ENCODE results near the gene LRIG1. TPM values are rescaled to one million over a fixed set of nuclear protein-coding genes. Genes with fewer than 3 reads are reported as not detected.

The LRIG1 gene
- total and polyA plus RNA-seq, 7 donors, result 4.2 to 226 (median 150) TPM

DNA sequence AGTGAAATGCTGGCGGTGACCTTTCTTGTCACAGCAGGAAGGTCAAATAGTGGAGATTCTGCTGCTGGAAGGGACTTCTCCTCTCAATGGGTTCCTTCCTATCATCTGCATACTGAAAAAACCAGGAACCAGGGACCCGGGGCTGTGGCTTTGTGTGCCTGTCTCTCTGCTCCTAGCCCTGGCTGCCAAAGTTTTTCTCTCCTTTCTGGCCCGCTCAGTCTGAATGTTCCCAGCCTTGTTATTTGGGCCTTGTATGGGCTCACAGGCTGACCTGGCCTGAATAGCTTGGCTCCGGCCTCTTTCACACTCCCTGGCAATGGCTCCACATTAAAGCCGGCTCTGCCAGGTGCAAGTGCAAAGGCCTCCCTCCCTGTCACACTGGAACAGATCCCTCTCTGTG lies 94.7 kb downstream of the LRIG1 start:
- peak; percentile 86 for DNase-seq
- TF ChIP-seq, protein P1, sequence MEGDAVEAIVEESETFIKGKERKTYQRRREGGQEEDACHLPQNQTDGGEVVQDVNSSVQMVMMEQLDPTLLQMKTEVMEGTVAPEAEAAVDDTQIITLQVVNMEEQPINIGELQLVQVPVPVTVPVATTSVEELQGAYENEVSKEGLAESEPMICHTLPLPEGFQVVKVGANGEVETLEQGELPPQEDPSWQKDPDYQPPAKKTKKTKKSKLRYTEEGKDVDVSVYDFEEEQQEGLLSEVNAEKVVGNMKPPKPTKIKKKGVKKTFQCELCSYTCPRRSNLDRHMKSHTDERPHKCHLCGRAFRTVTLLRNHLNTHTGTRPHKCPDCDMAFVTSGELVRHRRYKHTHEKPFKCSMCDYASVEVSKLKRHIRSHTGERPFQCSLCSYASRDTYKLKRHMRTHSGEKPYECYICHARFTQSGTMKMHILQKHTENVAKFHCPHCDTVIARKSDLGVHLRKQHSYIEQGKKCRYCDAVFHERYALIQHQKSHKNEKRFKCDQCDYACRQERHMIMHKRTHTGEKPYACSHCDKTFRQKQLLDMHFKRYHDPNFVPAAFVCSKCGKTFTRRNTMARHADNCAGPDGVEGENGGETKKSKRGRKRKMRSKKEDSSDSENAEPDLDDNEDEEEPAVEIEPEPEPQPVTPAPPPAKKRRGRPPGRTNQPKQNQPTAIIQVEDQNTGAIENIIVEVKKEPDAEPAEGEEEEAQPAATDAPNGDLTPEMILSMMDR (IDR thresholded peaks at IDR 0.05), result no peak
- TF ChIP-seq POLR2AphosphoS5 (IDR thresholded peaks at IDR 0.05), result peak in 3 of 4 donors; percentile 12 to 38 (median 16)
- no peak overlapping the region for H3K4me3 ChIP-seq
- no peaks in the 10 kb centered on the region for H3K9me3 ChIP-seq
- peaks cover 10 to 69% (median 28%) of the 10 kb centered on the region in 4 donors for H3K36me3 ChIP-seq
- no peaks in the 10 kb centered on the region for H3K27me3 ChIP-seq
- WGBS, 2 donors, result 85 to 94% methylated on average over 5 of the region's 5 CpGs
- intact Hi-C loops (cut with DNase I), result loop anchor here (2.0 to 10.0 kb wide), 4 partner anchors 95 to 411 kb away; partner anchors contain the start of gene LRIG1
- H3K27ac ChIP-seq, result peak overlapping the region; percentile 73 to 95 (median 86)
- H3K4me1 ChIP-seq, result peaks cover 0 to 100% (median 99%) of the 10 kb centered on the region in 4 donors

DNA sequence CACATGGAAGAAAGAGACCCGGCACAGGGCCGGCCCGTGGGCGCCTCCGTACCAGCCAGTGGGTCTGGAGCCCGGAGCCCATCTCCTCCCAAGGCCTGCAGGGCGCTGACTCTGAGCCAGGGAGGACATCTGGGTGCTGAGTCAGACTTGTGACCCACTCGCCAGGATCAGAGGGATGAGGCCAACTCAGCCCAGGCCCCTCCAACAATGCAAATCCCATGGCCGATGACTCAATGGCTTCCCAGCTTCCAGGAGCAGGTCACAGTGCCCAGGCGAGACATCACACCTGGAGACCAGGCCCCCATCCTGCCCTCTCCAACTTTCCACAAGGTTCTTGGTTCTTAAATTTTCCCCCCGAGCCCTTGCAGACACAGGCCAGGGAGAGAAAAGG lies 95.1 kb downstream of the LRIG1 start:
- intact Hi-C loops (cut with DNase I), result loop anchor here (2.0 to 10.0 kb wide), 4 partner anchors 95 to 412 kb away; partner anchors contain the start of gene LRIG1
- Histone ChIP-seq H3K36me3 (peaks cover 10 to 64% (median 26%) of the 10 kb centered on the region in 4 donors), H3K4me3 (no peak overlapping the region), H3K27me3 (no peaks in the 10 kb centered on the region), H3K4me1 (peaks cover 0 to 100% (median 99%) of the 10 kb centered on the region in 4 donors), H3K27ac (peak overlapping the region; percentile 73 to 95 (median 86)), H3K9me3 (no peaks in the 10 kb centered on the region)
- WGBS, 2 donors, result 90 to 92% methylated on average over 11 of the region's 11 CpGs
- peak in 2 of 4 donors; percentile 5 to 51 for TF ChIP-seq POLR2AphosphoS5 (IDR thresholded peaks at IDR 0.05)
- TF ChIP-seq, protein P1 (IDR thresholded peaks at IDR 0.05), result no peak
- peak; percentile 89 for DNase-seq

DNA sequence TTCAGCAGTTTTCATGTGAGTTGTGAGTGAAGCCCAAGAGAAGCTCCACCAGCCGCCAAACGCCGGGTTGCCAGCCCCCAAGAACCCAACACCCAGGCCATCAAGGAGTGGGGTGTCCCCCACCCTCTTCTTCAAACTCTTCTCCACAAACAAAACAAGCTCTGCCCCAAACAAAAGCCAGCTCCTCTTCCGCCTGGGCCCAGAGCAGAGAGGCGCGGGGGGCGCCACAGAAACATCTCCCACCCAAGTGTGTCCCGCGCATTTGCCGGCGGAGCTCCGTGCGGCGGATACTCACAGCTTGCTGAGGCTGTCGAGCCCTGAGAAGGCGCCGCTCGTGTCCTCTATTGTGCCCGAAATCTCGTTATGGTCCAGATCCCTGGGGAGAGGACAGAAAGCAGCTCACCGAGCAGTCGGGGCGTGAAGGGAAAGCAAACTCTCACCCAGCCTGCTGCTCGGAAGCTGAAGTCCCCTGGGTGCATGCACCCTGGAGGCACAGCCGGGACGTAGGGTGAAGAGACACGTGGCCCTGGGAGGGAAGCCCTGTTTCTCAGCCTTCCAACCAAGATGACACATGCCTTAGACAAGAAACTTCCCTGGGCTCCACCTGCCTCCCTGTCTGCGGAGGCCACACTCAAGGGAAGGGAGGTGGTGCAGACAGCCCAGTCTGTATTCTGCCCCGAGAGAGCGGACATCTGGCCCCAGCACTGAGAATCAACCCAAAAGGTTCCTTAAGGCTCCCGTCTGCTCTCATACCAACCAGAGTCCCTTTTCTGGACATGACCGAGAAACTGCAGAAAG lies 95.7 kb downstream of the LRIG1 start:
- peak overlapping the region in 1 of 4 donors; percentile 2 for H3K4me3 ChIP-seq
- H3K27ac ChIP-seq, result peak overlapping the region; percentile 73 to 95 (median 86)
- no peaks in the 10 kb centered on the region for H3K27me3 ChIP-seq
- peaks cover 0 to 100% (median 99%) of the 10 kb centered on the region in 4 donors for H3K4me1 ChIP-seq
- intact Hi-C loops (cut with DNase I), result loop anchor here (5.0 to 10.0 kb wide), 3 partner anchors 150 to 412 kb away; no protein-coding TSS in a partner anchor
- 95 to 96% methylated on average over 32 of the region's 32 CpGs for WGBS, 2 donors
- no peaks in the 10 kb centered on the region for H3K9me3 ChIP-seq
- H3K36me3 ChIP-seq, result peaks cover 6 to 62% (median 23%) of the 10 kb centered on the region in 4 donors
- TF ChIP-seq EP300 (IDR thresholded peaks at IDR 0.05) (no peak), POLR2AphosphoS5 (IDR thresholded peaks at IDR 0.05) (peak in 1 of 4 donors; percentile 9)
- peak; percentile 66 for DNase-seq

DNA sequence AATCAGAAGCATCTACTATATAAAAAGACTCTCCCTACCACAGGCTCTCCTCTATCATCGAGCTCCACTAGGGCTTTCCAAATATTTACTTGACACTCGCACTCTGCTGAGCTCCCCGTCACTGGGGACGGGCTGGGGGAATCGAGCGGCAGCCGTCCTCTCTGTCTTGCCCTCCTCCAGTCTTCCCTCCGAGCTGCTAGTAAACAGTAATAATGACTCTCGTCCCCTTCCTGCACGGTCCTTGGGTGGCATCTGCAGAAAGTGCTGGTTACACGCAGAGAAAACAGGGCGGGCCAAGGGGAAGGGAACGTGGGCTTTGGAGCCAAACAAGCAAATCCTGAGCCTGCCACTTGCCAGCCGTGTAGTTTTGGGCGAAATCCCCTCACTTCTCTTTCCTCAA lies 96.6 kb downstream of the LRIG1 start:
- no peak for TF ChIP-seq POLR2A (IDR thresholded peaks at IDR 0.05)
- no peak for TF ChIP-seq POLR2AphosphoS5 (IDR thresholded peaks at IDR 0.05)
- TF ChIP-seq, protein P1 (IDR thresholded peaks at IDR 0.05), result no peak
- intact Hi-C loops (cut with DNase I), result loop anchor here (10.0 kb wide), 1 partner anchor 151 kb away; no protein-coding TSS in a partner anchor
- H3K9me3 ChIP-seq, result no peaks in the 10 kb centered on the region
- 74 to 75% methylated on average over 15 of the region's 15 CpGs for WGBS, 2 donors
- DNase-seq, result peak; percentile 49
- peaks cover 0 to 60% (median 15%) of the 10 kb centered on the region in 4 donors for H3K36me3 ChIP-seq
- peaks cover 0 to 98% (median 95%) of the 10 kb centered on the region in 4 donors for H3K4me1 ChIP-seq
- H3K4me3 ChIP-seq, result no peak overlapping the region
- no peaks in the 10 kb centered on the region for H3K27me3 ChIP-seq
- peak overlapping the region; percentile 73 to 95 (median 86) for H3K27ac ChIP-seq

DNA sequence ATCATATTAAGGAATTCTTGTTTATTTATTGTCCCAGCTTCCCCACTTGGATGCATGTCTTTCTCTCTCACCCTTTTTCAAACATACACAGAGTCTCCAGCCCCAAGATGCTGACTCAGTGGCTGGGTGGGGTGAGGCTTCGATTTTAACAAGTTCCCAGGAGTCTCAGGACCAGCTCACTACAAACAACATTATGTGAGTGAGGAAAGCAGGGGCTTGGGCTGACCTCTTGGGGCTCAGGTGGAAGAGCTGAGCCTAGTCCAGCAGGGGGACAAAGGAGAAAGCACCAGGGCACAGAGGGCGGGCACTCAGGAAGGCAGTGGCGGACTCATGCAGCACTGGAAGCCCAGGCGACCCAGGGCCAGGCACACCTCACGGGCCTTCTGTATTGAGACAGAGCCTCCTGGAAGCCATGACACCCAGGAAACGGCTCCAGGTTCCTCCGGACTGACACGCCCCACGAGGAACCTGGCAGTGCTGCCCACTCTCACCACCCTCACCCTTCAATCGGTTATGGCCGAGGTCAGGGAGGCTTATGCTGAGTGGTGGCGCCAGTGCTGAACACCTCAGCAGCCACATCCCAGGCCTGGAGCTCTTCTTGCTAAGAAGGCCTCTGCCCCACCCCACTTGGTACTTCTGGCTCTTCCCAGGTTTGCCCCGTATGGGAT lies 97.4 kb downstream of the LRIG1 start:
- H3K27ac ChIP-seq, result peak overlapping the region; percentile 73 to 95 (median 86)
- no peaks in the 10 kb centered on the region for H3K27me3 ChIP-seq
- peak; percentile 66 for DNase-seq
- peaks cover 0 to 66% (median 19%) of the 10 kb centered on the region in 4 donors for H3K36me3 ChIP-seq
- no peak overlapping the region for H3K4me3 ChIP-seq
- TF ChIP-seq, protein P1 (IDR thresholded peaks at IDR 0.05), result no peak
- TF ChIP-seq POLR2AphosphoS5 (IDR thresholded peaks at IDR 0.05) (no peak), EP300 (IDR thresholded peaks at IDR 0.05) (no peak), POLR2A (IDR thresholded peaks at IDR 0.05) (no peak)
- H3K9me3 ChIP-seq, result no peaks in the 10 kb centered on the region
- intact Hi-C loops (cut with DNase I), result loop anchor here (10.0 kb wide), 1 partner anchor 151 kb away; no protein-coding TSS in a partner anchor
- 69 to 77% methylated on average over 13 of the region's 13 CpGs for WGBS, 2 donors
- peaks cover 0 to 98% (median 94%) of the 10 kb centered on the region in 4 donors for H3K4me1 ChIP-seq

Data from sigmoid colon (tissue), 7 donors.